ENCODE results near the gene SORBS2.
"Not testable (repeated sequence)": the region's sequence is repeated elsewhere in the genome, so short reads cannot be mapped to it uniquely, and the experiment has no call there.

The SORBS2 gene

DNA sequence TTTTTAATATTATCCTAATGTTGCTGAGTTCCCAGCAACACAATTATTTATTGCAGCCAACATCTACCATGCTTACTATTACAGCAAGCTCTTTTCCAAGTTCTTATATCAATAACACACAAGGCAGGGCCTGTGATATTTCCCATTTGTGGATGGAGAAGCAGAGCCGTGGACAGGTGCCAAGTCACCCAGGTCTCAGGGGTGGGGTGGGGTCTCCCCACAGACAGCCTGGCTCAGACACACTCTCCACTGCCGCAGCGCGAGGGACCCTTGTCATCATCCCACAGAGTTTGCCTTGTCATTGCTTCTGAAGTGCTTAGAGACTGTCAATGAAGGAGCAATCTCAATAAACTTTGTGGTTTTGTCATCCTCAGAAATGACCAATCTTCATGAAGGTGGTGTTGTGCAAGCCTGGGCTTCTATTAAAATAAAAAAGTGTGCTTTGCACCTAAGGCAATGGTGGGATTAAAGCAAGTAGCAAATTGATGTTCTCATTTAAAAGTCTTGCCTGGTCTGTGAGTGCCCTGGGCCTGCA lies 76.1 kb downstream of the SORBS2 start:
- DNase-seq: no peak

DNA sequence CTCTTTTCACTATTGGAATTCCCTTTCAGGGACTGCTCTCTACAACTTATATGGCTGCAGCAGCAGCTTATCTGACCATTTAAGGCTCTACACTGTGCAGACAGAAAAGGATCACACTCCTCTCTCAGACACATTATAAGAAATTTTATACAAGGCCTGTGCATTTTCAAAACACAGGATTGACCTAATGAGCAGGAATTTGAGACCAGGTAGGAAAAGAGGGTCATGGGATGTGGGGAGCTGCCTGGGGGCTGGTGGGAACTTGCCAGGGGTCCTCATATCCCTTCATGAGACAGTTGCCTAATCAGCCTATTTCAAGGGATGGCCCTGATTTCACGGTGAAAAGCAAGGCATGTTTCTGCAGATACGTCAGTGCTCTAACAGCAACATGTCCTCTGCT lies 77.1 kb downstream of the SORBS2 start:
- DNase-seq: no peak

DNA sequence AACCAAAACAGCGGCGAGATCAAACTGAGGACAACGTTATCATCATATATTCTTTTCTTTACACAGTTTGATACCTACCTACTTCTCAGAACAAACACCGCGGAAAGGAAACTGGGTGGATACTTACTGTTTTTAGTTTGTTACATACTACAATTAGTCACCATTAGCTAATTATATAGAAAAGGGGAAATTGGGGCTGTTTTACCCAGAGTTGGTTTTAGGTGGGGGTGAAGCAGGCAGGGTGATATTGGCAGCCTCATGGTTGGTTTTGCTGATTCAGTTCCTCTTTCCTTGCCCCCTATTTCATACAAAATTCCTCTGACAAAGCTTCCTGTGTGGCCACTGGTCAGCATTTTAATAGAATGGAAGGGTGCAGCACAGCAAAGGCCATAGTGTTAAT lies 77.8 kb downstream of the SORBS2 start:
- DNase-seq: no peak

DNA sequence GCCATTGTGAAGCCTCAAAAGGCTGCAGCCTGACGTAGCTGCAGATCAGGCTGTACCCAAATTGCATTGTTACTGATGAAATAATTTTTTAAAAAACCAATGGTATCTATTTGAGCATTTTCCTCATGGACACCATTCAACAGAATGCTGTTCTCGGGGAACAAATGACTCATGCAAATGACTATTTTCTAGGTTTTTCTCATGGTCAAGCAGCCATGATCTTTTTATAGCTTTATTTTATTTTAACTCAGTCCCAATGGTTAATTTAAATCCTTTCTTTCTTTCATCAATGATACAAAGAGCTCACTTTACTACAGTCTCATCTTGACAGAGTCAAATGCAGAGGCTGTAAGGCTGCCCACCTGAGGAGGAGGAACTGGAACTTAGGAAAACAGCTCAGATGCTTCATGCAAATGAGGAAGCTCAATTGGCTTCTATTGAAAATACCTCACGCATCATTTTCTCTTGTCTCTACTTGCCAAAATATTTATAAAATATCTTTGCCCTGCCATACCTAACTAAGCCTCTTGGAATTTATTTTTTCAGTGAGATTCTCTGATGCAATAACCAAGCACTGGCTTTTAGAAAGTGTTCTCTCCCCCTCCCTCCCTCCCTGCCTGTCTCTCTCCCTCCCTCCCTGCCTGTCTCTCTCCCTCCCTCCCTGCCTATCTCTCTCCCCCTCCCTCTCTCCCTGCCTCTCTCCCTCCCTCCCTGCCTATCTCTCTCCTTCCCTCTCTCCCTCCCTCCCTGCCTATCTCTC lies 81.0 kb downstream of the SORBS2 start:
- no peak for DNase-seq

DNA sequence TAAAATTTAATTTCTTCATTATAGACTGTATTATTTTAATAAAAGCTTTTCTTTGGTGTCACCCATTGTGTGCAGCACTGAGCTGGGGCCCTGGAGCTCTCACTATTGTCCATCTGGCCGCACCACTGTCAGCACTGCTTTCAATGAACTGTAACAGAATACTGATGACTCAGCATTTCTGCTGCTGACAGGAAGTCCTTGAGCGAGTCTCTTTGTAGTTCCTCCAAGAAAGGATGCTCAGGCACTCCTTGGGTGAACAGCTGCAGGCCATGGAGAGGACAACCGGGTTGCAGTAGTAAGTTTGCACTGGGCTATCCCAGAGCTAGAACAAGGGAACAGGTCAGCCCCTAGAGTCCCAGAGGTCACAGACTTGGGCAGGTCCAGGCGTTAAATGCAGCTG lies 81.6 kb downstream of the SORBS2 start:
- DNase-seq: no peak

DNA sequence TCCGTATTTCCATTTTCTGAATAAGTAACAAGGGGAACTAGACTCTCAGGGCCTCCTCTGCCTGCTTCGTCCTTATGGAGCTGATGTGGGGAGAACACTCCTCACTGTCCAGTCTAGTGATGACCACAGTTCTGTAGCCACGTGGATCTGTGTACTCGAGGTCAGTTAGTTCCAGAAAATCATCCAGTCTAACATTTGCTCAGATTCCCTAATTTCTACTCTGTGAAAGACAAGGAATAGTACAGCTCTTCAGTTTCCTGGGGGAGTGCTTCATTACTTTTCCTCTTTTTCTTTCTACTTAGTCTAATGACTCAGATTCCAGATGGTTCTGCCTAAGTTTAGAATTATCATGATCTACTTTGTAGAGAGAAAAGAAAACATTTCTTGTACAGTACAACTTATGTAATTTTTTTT lies 82.6 kb downstream of the SORBS2 start:
- no peak for DNase-seq

DNA sequence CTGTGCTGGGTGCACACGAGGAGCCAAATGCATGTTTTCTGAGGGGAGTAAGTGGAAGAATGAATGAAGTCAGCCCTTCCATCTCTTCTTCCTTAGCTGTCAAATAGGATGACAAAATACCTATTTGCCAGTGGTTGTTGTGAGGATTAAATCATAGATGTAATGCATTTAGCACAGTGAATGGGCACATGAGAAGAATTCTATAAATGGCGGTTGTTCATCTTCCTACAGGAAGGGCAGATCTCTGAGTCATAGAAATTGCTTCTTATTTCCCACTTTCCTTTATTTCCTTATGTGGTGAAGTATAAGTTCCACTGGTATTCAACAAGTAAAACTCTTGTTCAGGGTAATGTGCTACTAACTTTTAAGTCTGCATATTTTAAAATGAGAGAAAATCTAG lies 83.1 kb downstream of the SORBS2 start:
- no peak for DNase-seq

DNA sequence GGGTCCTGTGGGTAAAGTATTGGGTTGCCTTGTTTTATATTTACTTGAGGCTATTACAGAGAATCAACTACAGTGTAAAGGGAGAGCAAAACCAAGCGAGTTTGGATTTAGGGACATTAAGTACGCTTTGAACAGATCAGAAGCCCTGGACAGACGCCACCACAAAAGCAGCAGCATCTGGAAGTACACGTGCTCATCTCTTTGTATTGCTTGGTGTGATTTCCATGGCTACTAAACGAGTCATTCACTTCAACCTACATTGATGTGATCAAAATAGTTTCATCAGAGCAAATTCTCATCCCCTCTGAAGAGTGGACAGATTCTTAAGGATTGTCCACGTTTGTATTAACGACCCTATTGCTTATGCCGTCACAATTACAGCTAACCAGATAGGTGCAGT lies 85.1 kb downstream of the SORBS2 start:
- DNase-seq: no peak

DNA sequence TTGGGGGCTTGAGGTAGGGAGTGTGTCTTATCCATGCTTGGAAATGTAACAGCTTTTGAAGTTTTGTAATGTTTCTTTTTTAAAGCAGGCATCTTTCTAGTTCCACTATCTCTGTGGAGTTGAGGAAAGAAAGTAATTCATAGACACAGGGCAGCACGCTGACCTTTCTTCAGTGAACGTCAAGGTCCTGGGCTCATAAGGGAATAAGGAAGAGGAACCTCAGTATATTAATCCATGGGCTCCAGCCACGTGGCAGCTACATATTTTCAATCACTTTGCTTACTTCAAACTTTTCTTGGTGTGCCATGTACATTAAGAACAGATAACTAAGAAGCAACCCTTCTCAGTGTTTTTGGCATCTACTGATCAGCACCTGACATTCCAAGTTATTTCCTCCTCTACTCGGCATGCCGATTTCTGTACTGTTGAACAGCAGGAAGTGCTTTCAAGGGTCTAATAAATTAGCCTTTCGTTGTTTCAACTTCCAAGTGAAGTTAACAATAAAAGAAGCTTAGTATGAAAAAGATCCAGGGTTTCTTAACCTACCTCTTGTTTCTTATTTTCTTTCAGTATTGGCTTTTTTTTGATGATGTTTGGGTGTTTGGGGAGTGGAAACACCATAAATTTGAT lies 88.2 kb downstream of the SORBS2 start:
- no peak for DNase-seq

DNA sequence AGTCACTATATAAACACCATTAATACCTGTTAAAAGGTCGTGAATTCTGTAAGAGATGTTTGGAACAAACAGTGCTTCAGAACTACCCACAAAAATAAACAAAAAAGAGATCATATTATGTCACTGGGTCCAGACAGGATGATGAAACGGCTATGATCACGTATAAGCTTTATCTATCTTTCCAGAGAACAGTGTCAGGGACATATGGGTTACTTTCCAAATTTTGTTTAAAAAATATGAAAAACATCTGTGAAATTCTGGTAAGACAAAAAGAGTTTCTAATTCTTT lies 90.0 kb downstream of the SORBS2 start:
- no peak for DNase-seq

DNA sequence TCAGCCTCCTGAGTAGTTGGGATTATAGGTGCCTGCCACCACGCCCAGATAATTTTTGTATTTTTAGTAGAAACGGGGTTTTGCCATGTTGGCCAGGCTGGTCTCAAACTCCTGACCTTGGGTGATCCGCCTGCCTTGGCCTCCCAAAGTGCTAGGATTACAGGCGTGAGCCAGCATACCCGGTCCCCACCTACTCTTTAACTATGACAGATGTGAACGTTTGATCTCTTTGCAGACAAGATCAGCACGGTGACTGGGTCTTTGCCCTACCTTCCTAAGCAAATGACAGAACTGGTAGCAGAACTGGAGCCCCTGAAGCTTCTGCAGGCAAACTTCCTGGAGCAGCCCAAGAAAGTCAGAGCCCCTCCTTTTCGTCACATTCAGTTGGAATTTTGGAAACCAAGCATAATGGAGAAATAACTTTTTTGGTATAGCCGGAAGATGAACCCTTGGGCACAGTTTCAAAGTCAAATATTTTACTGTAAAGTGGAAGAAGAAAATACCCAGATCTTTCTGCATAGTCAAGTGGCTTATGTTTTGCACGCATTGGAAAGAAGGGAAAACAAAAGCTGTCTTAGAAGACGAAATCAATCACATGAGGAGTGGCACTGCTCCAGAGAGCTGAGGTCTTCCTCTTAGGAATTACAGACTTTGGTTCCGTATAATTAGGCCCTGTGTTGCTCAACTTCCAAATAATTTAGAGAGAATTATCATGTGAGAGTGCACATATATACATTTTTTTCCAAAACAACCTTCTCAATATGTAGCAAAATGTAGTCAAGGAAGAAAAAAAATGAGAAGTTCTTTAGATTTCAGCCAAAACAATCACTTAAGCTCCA lies 90.6 kb downstream of the SORBS2 start:
- no peak for DNase-seq

DNA sequence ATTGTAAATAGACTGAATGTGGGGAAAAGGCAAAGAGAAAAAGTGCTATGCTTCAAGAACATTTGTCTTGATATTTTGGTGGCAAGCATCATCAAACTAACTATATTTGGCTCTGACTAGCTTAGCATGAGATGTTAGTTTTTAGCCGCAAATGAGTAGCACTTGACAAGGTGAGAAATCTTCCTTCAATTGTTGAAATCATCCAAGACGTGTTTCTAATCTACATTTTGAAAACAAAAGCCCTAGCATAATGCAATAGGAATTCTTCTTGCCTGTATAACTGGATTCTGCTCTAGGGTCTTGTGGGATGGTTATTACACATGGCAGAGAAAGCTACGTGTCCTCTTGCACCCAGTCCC lies 92.5 kb downstream of the SORBS2 start:
- no peak for DNase-seq

DNA sequence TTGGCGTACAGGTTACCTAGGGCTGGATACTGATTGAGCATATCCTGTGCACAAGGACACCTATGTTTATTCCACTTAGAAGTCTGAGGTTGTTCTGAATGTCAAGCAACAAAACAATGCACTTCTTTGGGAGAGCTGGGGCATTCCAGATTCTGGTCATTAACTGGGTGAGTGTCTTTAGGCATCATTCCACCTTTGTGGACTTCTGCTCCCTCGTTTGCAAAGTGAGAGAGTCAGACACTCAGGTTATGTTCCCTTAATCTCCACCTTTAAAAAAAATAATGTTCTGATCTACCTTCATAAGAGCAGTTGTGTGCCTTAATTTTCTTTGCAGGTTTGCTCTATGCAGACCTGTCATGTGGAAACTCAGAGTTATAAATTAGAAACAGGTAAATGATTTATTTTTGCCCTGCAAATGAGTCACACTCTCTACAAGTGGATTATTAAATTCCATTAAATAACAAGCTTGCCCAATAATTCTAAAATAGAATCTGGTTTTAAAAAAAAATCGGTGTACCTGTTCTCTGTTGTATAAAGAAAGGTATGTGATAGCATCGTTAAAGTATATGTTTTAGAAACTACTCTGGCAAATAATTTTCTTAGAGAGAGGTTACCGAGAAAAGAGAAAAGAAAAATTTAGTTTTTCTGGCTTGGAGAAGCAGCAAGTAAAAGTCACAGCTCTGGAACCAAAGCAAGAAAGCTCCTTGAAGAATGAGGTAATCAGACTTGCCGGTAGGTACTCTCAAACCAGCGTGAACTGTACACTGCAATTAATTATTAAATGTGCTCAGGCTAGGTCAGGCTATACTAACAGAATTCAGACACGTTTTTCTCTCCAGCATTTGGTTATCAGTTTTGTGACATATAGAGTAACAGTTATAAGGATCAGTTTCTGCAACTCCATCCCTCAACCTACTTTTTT lies 93.2 kb downstream of the SORBS2 start:
- DNase-seq: no peak

DNA sequence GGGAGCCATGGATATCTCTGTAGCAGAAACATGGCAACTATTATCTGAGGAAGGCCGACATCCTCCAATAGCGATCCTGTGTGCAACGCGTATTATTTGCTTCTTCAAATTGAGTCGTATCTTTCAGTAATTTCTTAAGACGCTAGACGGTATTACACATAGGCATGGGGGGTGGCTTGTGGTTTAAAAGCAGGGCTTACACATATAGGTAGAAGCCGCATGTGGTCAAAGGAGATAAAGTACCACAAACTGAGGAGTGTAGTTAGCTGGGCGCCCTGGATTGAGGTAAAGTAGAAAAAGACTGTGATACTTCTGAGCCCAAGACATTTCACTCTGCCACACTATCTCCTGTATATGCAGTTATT lies 94.6 kb downstream of the SORBS2 start:
- no peak for DNase-seq

DNA sequence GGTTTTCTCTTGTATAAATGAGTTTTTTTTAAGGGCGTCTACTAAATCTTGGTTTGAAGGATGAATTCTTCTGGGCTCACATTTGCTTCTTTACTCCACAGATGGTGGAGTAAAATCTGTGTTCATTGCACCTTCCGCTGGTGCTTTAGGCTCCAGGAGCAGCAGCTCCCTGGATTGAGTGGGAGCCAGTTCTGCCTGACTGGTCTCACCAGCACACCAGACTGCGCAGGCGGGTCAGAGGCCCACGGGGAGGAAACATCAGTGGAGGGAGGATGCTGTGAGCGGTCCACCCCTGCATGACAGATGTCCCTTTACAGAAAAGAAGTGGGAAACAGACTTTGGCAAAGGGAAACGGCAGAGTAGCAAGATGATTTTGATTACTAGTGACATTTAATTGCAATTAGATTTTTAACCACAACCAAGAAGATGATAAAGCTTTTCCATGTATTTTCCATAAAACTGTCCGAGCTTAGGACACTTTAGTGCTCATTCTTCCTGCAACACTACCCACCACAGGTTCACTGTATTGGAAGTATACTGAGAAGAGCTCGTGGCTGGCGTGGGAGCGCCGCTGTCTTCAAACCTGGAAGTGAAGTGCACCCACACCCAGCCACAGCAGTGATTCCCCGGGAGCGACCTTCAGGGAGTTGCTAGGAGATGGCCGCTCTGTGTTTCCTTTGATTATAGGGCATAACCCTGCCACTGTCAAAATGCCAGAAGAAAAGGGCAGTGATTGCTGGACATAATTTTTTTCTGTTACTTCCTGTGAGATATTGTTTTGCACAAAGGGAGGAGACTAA lies 95.2 kb downstream of the SORBS2 start:
- no peak for DNase-seq

DNA sequence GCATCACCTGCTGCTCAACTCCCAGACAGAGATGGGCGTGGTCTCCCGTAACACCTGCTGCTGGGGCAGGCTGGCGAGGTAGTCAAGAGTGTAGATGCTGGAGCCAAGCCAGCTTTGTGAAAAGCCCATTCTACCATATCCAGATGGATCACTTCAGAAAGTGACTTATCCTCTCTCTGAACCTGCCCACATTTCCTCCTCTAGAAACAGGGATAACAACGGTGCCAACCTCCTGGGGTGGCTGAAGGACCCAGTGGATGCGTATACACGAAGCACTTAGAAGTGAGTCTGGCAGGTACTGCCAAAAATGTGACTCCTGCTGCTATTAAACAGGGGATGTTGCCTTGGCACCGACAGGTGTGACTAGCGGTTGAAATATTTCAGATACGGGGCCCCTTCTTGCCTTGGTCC lies 95.8 kb downstream of the SORBS2 start:
- DNase-seq: no peak

DNA sequence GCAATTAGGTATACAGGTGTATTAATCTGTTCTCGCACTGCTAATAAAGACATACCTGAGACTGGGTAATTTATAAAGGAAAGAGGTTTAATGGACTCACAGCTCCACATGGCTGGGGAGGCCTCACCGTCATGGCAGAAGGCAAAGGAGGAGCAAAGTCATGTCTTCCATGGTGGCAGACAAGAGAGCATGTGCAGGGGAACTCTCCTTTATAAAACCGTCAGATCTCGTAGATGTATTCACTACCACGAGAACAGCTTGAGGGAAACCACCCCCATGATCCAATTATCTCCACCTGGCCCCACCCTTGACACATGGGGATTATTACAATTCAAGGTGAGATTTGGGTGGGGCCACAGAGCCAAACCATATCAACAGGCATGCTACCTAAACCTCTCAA lies 97.5 kb downstream of the SORBS2 start:
- not testable (repeated sequence) for DNase-seq

DNA sequence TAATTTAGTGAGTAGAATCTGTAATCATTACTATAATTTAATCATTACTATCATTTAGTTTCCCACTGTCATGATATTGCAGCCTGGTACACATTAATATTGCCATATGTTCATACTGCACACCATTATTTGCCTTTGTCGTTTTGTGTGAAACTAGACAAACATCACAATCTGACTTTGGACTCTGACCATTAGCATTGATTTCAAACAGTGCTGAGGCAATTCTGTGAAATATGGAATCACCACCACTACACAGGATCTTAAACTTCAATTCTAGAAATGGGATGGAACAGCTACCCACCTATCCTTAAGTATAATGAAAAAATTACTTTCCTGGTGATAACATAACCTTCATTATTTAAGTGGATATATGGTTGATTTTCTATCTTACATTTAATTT lies 98.3 kb downstream of the SORBS2 start:
- DNase-seq: no peak

DNA sequence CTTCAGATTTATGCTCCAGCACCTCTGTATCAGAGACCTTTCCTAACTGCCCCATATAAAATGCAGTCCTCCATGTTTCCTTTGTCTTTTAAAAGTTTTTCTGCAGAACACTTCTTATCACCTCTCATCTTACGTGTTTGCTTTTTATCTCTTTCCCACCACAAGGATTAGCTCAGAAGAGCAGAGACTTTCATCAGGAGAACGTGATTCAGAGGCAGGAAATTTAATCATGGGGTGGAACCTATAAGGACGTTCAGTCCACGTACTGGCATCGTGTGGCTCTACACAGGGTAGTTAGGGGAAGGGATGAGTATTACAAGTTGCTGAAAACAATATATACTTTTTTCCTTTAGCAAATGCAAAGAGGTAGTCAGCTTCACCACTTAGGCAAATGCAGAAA lies 98.7 kb downstream of the SORBS2 start:
- DNase-seq: no peak

DNA sequence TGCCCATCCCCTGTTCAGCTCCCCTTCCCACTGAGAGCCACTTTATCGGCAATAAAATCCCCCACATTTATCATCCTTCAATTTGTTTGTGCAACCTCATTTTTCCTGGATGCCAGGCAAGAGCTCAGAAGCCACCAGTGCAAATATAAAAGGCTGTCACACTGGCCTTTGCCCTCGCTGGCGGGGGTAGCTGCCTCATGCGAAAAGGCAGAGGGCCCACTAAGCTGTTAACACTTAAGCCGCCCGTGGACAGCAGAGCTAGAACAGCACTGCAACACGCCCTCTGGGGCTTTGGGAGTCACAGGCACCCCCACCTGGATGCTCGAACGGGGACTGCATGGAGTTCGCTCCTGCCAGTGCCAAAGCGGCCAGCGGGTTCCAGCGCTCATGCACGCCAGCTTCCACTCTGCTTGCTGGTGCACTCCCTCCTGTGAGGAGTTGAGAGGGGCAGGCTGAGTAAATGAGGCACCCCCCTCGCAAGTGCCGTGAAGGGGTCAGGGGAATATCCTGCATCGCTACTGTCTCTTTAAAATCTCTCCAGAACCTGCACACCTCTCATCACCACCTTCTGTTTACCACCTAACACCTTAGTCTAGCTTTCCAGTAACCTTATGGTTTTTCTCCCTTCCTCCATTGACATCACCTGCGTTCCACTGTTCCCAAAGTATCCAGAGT lies 99.5 kb downstream of the SORBS2 start:
- DNase-seq: no peak

DNA sequence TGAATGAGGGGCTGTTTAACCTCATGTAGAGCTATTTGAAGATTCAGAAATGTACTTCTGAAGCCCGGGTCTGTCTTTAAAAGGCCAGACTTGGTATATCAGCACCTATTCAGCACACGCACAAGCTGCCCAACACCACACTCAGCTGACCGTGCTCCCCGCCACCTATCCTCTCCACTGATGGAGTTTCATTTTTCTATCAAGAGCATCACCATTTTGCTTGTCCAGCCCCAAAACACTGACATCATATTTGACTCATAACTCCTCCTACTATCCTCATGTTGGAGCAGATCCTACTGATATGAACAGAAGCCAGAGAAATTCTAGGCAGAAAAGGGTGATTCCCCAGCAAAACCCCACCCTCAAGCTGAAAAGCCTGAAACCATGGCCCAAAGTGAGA lies 100.3 kb downstream of the SORBS2 start:
- DNase-seq: no peak

Measured in NCI-H526 treated with DMSO at 0.1 percent for 48 hours (cell line).